Right renal pelvis (tissue), 4 donors: ENCODE results near the gene NAA40. TPM values are rescaled to one million over a fixed set of nuclear protein-coding genes. Genes with fewer than 3 reads are reported as not detected.
A peak's percentile ranks its signal among the peaks of the same experiment; 100 is the strongest.

Experiments used
- DNase-seq, 4 donors: peaks; one replicate each; pipeline ENCODE4 v3.0.0-alpha.2; 2013; ENCODE audit warnings: low read depth in 4 of 4, low spot score in 3 of 4, missing footprints in 1 of 4
- polyA plus RNA-seq, 4 donors: library from polyadenylated mRNA; unstranded; fragments of 120-200 nt; gene quantifications; one replicate each; pipeline ENCODE4 v1.2.1, GENCODE V29; 2013; ENCODE audit not compliant: insufficient read length in 4 of 4

The NAA40 gene
- polyA plus RNA-seq: 10 to 100 TPM; 30.3 to 36.5 (median 32.0) TPM

- peak; percentile 88 to 94 (median 90) for DNase-seq
These were observed at the start of gene NAA40 for GRCh38 chr11:63938479-63939396. NAA40 (plus strand) TSS chr11:63939002; CDS start chr11:63939097, 95 bp downstream.

- no peak for DNase-seq
These were observed 49.5 kb upstream of the NAA40 start for GRCh38 chr11:63889344-63889743.

DNA sequence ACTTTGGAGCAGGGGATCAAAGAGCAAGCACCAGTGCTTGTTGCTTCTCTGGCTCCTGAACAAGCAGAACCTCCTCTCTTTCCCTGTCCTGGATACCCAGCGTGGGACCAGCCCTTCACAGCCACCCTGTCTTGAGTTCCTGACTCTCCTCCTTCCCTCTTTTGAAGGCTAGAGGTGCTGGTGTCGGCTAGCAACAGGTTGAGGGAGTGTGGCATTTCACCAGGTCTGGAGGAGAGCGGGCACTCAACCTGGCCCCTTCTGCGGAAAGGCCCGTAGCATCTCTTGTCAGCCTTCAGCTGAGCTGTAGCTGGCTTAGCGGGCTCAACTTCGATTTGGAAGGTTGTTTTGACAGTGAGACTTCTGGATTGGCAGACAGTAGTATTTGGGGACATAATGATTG lies 48.4 kb upstream of the NAA40 start:
- no peak for DNase-seq

DNA sequence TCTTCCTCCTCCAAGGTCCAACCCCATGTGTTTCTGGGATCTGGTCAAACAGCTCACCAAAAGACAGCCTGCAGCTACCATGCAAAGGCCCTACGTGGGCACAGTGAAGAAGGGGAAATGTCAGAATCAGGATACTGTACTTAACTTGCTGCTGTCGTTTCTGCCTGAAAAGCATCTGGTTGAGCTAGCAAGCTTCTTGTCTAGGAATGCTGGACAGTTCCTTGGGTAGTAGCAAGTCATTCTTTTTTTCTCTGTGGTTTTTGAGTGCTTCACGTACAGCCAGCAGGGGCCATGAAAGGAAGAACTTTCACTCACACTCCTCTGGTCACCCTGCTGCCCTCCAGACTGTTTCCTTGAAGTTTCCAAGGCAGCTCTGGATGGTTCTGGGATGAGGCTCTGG lies 46.6 kb upstream of the NAA40 start:
- no peak for DNase-seq

GRCh38 chr11:63893355-63893754 lies 45.4 kb upstream of the NAA40 start:
- no peak for DNase-seq

DNA sequence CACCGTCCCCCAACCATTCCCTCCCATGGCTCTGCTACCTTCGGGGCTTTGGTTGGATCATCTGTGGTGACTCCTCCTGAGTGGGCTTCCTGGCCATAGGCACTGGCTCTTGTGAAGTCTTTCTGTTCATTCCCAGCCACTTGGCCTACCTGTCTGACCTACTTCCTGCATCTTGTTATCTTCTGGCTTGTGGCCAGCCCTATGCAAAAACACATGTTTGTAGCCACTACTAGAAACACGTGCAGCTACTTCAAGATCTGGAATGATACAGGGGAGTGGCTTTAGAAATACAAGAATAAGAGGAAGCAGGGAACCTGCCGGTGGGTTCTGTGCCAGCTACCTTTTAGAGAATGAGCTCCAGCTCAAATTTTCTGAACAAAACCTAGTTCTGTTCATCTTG lies 42.7 kb upstream of the NAA40 start:
- no peak for DNase-seq

GRCh38 chr11:63897459-63898146 lies 41.2 kb upstream of the NAA40 start:
- DNase-seq: no peak

DNA sequence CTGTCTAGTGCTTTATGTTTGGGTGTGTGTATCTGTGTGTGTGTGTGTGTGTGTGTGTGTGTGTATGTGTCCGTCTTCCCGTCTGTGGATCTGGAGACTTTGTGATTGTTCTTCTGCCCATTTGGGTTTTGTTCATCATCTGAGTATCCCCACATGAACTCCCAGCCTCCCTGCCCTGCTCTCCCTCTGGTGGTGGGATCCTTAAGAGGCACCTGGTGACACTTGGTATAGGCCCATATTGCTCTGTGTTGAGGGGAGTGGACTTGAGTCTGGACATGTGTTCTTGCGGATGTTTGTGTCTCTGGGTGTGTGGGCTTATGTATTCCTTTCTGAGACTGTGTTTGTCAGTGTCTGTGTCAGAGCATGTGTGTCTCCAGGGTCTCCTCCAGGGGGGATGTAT lies 37.1 kb upstream of the NAA40 start:
- DNase-seq: no peak

GRCh38 chr11:63903884-63904283 lies 34.9 kb upstream of the NAA40 start:
- DNase-seq: no peak

GRCh38 chr11:63904743-63905142 lies 34.1 kb upstream of the NAA40 start:
- no peak for DNase-seq

DNA sequence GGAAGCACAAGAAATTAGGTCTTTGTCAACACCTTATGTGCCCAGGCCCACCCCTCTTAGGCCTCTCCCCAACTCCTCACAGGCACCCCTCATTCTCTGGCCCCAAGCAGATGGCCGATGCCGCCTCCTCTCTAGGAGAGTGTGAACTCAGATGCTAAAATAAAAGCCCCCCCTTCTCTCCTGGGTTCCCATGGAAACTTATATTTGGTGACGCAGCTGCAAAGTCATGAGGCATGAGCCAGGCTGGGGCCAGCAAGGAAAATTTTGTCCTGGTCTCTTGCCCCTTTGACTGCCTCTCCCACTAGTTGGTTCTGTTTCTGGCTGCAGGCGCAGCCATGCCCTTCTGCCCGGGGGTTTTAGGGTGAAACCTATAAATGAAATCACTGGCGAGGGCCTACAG lies 33.6 kb upstream of the NAA40 start:
- no peak for DNase-seq

GRCh38 chr11:63906087-63906486 lies 32.7 kb upstream of the NAA40 start:
- no peak for DNase-seq

DNA sequence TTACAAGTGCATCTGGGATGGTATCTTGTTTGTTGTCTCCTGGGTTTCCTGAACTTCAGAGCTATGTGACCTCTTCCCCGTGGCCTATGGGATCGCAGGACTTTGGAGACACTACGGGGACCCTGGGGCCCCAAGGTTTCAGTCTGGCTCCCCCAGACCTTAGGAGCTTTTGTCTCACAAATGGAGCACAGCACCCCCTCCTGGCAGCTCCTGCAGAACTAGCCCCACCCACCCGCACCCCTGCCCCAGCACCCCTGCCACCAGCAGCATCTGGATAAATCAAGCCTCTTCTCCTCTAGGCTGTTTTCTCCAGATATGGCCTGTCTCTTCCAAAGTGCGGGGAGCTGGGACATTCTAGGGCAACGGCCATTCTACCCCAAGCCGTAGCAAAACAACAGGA lies 32.2 kb upstream of the NAA40 start:
- no peak for DNase-seq

DNA sequence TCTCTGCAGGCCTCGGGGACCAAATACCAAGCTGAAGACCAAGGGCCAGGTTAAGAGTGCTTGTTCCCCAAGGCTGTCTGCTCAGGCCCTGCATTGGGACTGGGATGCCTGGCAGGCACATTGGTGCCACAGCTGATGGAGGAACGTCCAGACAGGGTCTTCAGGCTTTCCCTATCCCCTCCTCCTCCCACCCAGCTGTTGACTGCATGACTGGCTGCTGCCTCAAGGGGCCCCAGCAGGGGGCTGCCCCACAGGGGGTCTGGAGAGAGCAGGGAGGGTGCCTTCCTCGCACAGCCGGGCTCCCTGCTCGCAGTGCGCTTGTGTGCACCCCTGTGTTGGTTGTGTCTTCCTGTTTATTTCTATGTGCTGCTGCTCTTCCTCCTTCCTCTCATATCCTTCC lies 31.7 kb upstream of the NAA40 start:
- no peak for DNase-seq

DNA sequence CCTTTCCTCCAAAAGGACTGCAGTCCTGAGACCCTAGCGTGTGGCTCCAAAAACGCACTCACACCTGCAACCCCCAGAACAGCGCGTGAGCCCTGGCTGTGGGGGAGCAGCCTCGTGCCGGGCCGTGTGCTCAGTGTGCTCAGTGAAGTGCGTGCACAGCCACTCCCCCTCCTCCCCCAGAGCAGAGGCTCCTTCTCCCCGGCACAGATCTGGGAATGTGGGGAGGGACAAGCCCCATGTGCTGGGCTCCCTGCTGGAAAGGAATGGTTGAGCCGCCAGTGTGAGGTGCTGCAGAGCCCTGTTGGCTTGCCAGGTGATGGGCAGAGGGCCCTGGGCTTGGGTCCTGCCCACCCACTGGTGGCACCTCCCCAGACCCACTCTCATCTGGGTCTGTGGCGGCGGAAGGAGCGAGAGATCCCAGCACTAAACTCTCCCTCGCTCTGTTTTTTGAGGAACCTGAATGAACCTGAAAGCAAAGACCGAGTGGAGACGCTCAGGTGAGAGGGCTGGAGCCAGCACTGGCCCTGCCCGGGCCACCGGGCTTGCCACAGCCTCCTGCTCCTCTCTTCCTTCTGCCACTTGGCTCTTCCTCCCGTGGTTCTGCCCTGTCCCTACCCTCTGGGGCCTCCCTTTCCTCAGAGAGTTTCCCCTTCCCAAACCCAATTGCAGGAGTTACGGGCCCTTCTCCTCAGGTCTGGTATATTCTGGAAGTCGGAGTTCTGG lies 30.8 kb upstream of the NAA40 start:
- DNase-seq: no peak

DNA sequence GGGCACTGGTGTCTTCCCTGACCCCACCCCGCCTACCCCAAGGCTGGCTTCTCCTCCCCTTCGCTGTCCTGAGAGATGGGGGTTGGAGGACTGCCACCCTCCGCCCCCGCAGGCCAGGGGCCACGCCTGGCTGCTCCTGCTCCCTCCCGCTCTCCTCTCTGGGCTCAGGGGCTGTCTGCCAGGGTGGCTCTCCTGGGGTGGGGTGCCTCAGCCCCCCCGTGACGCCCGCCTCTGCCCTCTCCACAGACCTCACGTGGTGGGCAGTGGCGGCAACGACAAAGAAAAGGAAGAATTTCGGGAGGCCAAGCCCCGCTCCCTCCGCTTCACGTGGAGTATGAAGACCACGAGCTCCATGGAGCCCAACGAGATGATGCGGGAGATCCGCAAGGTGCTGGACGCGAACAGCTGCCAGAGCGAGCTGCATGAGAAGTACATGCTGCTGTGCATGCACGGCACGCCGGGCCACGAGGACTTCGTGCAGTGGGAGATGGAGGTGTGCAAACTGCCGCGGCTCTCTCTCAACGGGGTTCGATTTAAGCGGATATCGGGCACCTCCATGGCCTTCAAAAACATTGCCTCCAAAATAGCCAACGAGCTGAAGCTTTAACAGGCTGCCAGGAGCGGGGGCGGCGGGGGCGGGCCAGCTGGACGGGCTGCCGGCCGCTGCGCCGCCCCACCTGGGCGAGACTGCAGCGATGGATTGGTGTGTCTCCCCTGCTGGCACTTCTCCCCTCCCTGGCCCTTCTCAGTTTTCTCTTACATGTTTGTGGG lies 30.0 kb upstream of the NAA40 start:
- DNase-seq: no peak

DNA sequence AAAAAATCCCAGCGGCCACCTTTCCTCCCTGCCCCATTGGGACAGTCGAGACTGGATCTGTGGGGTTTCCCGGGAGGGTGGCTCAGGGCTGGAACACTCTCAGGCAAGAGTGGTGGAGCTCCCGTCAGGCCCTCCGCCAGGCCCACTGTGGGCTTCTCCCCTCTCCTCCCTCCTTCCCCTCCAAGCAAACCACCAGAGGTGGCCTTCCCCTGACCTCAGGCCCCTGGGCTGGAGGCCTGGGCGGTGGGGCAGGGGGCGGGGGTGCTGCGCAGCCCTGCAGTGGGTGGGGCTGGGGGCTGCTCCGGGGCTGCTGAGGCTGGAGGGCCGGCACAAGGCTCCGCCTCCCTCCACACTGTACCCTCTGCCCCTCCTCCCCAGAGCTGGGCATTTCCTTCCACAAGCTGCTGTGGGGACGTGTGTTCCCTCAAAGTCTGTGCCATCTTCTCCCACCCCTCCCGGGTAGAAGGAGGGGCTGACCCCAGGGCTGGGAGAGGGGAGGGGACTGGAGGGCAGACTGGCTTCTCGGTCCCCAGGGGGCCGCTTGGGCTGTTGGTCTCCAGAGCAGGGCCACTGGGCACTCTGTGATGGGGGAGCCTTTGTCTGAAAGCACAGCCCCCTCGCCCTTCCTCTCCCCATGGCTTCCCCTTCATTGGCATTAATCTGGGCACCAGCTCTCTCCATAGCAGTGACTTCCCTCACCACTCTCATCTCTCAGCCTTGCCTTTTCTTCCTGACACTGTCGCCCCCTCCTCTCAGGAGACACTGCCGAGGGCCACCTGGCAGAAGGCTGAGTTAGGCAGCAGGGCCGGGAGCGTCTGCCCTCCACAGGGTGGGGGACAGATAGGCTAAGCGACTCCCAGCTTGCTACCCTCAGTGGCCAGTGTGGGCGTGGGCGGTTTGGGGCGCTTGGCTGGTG lies 29.0 kb upstream of the NAA40 start:
- no peak for DNase-seq

DNA sequence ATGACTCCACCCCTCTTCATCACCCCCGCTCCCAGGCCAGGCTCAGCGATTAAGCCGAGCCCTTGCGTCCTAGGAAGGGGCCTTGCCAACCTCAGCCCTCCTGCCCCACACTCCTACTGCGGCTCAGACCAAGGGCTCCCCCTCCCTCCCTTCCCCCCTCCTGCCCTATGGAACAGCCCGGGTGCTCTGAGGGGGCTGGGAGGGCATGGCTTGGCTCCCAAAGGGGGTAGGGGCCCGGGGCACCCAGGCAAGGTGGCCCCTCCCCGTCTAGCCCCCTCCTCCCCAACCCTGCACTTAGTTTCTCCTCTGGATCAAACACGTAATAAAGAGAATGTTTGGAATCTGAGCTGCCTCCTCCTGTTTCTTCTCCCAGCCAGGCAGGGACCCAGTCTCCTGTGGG lies 28.1 kb upstream of the NAA40 start:
- no peak for DNase-seq

- no peak for DNase-seq
These were observed 27.4 kb upstream of the NAA40 start for GRCh38 chr11:63911440-63911839.
